GM18520 (cell line): ENCODE data around the gene CHERP.
"Not testable (repeated sequence)": the region's sequence is repeated elsewhere in the genome, so short reads cannot be mapped to it uniquely, and the experiment has no call there.

Experiments
- ATAC-seq: cut with Tn5 transposase; IDR thresholded peaks from one replicate; pipeline ENCODE4 v1.9.1; 2021; ENCODE audit not compliant: unreplicated experiment

The CHERP gene

DNA sequence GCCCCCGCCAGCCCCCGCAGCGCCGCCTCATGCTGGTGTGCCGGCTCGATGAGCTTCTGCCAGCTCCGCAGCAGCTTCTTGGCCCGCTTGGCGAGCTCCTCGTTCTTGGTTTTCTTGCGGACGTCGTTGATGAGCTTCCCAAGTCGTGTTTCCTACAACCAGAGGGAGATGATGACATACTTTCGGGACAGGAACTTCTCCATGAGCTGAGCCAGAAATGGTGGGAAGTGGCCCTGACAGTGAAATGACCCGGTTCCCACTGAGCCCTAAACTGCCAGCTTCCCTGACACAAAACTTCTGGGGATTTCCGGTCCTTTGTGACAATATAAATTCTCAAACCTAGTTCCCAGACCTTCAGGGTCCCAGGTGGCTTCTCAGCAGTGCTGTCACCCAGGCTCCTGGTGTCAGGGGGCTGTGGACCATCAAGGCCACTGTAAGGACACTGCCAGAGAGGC is 35.3 kb upstream of the CHERP start:
- ATAC-seq = no peak

DNA sequence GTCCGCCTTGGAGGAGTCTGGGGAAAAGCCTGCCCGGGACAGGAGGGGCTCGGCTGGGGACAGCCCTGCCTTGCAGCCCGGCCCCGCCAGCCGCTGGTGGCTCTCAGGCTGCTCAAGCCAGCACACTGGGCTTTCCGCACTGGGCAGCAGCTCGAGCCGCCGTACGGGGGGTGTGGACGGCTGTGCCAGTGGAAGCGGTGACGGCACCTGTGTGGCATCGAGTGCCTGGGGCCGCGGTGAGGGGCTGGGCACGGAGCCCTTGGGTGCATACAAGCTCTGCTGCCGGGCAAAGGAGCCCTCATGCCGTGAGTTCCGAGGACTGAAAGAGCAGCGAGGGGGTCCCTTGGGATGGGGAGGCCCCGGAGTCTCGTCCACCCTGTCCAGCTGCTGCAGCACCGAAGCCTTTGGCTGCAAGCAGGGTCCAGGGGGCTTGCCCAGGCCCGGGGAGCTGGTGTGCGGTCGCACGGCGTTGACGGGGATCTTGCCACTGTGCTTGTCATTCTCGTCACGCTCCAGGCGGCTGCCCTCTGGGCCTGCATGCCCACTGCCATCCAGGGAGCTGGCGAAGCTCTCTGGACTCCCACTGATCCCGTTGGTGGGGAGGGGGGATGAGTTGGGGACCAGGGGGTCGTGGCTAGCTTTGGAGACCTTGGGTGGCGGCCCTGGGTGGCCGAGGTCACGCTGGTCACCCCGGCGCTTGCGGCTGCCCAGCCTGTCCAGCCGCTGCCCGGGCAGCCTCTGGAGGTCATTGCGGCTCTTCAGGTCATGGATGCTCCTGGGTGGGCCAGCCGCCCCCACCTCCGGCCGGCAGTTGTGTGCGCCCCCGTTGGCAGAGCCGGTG is 34.7 kb upstream of the CHERP start:
- no peak for ATAC-seq

DNA sequence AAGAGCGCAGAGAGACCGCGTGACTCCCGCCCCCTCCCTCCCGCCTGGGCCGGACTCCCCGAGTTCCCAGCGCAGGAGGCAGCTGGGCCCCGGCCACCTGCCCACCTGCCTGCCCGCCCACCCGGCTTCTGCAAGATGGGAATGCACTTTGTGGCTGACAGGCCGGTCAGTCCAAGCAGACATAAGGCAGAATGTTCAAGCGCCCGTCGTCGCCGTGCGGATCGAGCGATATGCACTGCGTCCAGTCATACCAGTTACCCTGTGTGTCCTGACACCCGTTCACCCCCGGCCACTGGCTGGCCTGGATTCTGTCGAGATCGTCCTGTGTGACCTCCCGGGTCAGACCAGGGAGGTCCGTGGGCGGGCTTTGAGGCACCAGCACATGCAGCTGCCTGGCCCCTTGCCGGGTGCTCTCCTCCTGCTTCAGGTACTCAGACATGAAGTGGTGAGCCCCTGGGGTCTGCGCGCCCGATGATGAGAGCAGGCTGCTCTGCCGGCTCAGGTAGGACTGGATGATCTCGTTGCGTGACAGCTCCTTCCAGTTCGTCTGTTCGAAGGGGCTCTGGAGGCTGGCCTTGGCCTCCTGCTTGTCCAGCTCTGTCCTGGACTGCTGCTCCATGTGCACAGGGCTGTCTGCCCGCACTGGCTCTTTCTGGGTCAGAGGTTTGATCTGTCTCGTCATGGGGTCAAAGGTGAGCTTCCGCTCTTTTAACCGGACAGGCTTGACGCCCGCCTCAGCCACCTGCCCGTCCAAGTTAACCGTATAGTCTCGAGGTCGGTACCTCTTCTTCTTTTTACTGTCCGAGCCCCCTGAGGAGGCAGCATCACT is 33.8 kb upstream of the CHERP start:
- ATAC-seq = no peak

DNA sequence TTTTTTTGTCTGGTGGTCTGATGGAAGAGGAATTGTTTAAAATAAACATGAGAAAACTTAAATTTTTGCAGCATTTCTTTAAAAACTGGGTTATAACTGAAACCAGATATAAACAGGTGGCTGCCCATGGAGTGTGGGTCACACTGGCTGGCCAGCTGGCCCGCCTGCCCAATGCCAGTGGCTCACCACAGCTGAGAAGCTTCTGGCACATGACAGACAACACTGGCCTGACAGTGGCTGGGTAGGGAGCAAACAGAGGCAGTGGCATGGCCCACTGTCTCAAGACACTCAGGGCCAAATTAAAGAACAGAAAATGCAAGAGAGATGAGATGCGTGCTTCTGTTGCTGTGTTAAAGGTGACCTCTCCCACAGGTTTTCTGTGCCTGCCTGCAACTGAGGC is 33.0 kb upstream of the CHERP start:
- ATAC-seq = no peak

DNA sequence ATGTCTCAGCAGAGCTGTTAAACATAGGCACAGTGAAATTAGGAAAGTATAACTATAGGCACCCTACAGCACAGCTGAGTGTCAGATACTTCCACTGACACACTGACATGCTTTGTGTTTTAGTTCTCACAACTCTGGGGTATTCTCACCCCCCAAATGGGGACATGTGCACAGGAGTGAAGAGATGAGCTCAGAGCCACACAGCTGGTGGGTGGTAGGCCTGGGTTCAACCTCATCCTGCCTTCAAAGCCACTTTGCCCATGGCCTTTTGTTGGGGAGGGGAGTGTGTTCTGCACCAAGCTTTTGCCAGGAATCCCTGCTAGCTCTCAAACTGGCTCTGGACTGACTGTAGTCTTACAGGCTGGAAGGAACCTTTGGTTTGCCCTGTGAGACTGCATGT is 31.7 kb upstream of the CHERP start:
- no peak for ATAC-seq

DNA sequence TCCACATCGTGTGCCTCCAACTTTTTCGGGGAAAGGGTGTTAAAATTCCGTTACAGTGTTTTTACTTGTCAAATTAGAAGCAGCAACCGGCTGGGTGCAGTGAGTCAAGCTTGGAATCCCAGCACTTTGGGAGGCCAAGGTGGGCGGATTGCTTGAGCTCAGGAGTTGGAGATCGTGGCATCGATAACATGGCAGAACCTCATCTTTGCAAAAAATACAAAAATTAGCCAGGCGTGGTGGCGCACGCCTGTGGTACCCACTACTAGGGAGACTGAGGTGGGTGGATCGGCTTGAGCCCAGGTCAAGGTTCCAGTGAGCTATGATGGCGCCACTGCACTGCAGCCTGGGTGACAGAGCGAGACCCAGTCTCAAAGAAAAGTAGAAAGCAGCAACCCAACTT is 31.1 kb upstream of the CHERP start:
- no peak for ATAC-seq

DNA sequence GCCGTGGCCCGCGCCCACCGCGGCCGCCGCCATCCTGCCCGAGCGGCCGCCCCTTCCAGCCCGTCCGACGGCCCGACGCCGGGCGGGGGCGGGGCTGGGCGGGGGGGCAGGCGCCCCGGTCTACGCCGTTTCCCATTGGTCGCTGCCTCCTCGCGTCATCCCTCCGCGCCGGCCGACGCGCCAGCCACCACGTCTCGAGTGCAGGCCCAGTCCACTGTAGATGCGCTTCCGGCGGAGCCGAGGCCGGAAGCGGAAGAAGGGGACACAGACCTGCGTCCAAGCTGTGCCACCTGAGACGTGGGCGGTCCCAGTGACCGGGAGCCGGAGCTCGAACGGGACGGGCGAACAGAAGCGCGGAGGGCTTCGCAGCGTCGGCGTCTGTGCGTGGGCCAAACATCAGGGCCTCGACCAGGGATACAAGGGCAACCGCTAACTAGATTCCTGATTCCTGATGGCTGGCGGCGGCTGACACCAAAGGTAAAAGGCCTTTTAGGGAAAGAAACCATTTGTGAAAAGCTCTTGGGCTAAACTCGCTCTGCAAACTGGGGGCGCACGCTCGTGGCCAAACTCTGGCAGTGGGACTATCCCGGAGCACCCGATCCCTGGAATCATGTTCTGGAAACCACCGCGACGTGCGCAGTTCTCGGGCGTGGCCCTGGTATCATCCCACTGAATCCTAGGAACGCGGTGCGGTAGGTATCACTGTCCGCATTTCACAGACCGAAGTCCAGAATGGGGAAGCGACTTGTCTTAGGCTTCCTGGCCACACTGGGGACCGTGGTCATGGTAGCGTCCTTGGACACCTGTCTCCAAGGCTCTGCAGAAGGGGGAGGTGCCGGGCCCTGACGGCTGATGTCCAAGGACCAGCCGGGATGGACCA is 30.3 kb upstream of the CHERP start, which contains the start of gene SLC35E1:
TSS of gene SLC35E1 (minus strand) at position 84 of the 880 bp plus-strand sequence. CDS start at position 33, 51 bp downstream.
- ATAC-seq = peak; percentile 90

DNA sequence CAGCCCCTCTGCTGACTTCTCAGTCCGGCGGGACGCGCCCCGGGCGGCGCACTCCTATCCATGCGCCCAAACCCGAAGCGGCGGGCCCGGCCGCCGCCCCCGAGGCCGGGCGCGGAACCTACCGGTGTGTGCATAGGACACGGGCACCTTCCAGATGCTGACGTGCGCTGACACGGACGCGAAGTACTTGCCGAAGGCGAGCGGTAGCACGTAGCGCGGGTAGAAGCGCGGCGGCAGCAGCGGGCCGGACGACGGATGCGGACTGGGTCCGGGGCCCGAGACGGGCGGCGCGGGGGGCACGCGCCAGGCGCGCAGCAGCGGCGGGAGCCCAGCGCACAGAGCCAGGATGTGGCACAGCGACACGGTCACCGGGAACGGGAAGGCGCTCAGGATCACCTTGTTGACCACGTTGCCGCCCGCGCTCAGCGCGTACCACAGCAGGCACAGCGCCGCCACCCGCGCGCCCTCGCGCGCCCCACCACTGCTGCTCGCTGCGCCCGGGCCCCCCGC is 29.6 kb upstream of the CHERP start:
- ATAC-seq = peak; percentile 23

DNA sequence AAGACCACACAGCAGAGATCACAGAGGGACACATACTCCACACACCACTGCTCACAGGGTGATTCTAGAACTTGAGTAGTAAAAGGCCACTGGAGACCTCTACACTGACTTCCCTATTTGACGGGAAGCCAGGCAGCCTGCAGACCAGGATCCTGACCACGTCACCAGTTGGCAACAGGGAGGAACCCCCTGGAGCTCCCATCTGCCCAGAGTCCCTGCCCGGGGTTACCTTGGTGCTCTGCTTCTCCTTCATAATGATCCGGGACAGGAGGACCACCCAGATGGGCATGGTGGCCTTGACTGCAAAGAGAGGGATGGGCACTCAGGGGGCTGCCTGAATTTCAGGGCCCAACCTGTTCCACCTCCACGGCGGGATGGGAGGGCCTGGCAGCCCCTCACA is 29.0 kb upstream of the CHERP start:
- ATAC-seq = no peak

DNA sequence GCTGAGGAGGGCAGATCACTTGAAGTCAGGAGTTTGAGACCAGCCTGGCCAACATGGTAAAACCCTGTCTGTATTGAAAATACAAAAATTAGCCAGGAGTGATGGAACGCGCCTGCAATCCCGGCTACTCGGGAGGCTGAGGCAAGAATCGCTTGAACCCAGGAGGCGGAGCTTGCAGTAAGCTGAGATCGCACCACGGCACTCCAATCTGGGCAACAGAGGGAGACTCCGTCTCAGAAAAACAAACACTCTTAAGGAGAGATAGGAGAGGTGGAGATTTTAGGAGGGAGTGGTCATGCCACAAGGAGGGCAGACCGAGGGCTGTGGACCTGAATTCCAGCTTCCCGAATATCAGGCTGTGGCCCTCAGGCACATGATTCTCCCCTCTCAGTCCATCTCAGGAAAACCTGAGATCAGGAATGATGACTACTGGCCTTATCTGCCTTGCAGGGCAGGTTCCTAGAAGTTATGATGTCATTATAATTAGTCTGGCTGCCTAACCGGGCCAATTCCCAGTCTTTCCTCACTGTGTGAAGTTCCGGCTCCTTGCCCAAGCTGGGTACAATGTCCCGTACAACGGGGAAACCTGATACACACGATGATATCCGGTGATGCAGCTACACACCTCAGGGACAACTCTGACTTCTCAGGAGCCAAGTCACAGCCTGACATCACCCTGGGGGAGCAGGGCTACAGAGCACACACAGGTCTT is 27.5 kb upstream of the CHERP start:
- no peak for ATAC-seq

DNA sequence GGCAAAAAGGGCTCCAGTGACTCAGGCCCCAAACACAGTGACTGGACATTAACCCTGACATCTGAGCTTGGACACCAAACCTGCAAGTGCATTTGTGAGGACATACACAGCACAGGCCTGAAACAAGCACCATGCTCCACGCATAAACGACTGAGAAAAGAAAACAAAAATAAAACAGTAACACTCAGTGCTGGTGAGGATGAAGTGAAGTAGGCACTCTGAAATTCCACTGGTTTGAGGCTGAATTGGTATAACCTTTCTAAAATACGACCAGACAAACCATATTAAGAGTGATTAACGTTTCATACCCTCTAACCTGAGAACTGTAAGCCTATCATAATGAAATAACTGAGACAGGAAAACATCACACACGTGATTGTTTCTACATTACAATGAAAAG is 24.5 kb upstream of the CHERP start:
- ATAC-seq = no peak

DNA sequence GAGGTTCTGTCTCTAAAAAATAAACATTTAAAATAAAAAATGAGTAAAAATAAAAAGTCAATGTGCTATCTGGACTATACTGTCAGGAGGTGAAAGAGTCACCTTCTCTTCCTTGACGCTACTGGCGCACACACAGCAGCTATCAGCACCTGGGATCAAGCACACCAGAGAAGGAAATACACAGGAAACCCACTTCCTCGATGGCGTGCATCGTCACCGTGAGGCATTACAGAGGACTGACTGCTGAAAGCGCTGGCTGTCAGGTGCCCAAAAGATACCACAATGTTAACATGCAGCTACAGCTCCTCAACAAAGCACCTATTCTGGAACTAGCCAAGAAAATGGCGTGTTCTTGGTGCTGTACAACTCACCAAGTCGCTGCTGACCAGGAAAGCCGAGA is 23.9 kb upstream of the CHERP start:
- ATAC-seq = no peak

DNA sequence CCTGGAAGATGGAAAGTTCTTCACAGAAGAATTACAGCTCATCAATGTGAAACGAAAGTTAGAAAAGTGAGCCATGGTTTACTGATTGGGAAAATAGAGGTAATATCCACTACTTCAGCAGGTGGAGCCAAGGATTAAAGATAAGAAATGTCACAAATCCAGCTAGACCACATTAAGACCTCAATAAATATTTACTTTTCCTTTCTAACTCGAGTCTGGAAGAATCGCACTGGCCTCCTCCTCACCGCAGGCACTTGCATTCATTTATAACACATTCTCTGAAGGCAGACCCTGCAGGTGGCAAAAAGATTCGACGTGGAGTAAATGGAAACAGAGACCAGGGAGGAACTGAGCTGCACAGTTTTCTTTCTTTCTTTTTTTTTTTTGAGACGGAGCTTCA is 22.6 kb upstream of the CHERP start:
- no peak for ATAC-seq

DNA sequence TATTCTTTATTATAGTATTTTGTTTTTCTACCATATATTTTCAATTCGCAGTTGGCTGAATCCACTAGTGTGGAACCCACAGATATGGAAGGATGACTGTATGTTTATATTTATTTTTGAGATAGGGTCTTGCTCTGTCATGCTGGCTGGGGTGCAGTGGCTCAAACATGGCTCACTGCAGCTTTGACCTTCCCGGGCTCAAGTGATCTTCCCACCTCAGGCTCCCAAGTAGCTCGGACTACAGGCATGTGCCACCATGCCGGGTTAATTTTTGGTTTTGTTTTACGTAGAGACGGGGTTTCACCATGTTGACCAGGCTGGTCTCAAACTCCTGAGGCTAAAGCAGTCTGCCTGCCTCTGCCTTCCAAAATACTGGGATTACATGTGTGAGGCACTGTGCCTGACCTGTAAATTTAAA is 20.4 kb upstream of the CHERP start:
- ATAC-seq = no peak

DNA sequence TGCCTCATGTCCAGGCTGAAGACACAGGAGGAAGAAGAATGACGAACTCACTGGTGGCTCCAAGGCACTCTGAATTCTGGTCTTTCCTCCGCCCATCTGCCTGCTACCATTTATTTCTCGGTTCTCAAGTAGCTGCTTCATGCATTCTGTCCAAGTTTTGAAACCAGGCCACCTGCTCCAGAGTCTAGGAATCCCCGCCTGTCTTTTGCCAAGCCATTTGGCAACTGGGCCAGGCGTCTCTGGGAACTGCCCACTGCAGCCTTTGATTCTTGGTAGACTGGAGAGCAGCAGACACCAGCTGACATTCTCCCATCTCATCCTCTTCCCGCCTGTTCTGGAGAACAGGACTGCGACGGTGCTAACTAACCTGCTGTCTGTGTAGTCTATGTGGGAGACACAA is 19.1 kb upstream of the CHERP start:
- no peak for ATAC-seq

DNA sequence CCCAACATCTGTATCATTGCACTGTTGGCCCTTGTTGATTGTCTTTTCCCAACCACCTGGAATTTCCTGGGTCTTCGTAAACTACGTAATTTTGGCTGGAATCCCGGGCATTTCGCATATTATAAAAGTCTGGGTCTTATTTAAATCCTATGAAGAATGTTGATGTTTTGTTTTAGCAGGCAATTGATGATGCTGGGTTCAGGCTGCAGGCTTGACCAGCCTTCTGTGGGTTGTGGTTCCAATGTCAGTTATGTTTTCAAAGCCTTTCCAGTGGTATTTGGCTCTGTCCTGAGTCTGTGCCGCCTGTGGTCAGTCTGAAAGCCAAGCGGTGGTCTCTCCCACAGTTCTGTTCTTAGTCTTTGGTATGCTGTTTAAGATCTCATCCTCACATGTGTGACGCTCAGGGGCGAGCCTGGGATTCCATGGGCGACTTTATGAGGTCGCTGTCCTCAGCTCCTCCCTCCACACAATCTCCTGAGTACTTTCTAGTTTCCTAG is 17.6 kb upstream of the CHERP start:
- ATAC-seq = no peak

DNA sequence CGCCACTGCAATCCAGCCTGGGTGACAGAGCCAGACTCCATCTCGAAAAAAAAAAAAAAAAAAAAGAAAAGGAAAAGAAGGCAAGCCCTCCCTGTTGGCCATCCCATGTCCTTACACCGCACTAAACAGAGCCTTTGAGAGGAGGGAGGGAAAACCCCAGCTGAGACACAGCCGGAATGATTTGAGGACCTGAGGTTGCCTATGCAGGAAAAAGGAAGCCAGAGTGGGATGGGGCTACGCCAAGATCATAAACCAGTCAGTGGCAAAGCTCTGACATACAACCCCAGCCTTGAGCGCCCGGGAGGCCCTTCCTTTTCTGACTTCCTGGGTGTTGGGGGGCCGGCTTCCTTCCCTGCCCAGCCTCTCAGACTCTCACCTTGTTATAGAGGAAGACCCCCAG is 12.5 kb upstream of the CHERP start:
- no peak for ATAC-seq

DNA sequence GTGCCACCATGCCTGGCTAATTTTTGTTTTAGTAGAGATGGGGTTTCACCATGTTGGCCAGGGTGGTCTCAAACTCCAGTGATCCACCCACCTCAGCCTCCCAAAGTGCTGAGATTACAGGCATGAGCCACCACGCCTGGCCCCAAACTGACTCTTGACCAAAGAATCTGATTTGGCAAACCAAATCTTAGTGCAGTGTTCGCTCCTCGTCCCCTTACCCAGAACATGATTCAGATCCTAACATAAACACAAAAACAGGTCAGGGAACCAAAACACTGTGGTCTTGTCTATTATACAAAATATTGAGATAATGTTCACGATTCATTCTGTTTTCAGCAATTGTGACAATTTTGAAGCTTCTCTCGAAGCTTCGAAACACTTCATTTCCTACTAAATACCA is 9.7 kb upstream of the CHERP start:
- not testable (repeated sequence) for ATAC-seq

DNA sequence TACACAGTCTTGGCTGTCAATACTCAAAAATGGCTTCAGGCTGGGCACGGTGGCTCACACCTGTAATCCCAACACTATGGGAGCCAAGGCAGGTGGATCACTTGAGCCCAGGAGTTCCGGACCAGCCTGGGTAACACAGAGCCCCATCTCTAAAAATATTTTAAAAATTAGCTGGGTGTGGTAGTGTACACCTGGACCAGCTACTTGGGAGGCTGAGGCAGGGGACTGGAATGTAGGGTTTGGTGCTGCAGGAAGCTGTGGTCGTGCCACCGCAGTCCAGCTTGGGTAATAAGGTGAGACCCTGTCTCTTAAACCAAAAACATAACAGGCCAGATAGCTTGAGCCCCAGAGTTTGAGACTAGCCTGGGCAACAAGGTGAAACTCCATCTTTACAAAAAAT is 6.7 kb upstream of the CHERP start:
- no peak for ATAC-seq
